Heart left ventricle (tissue), 16 donors: Measurements from ENCODE around the gene OPN1SW. TPM values are rescaled to one million over a fixed set of nuclear protein-coding genes. Genes with fewer than 3 reads are reported as not detected.
A peak's percentile ranks its signal among the peaks of the same experiment; 100 is the strongest.

ENCODE experiments used
- ATAC-seq, 4 donors: fragments of 200-7000 bp; cut with Tn5 transposase; one replicate each; pipeline ENCODE4 v1.9.1; 2020 to 2022; ENCODE audit warnings: moderate library complexity in 4 of 4, mild to moderate bottlenecking in 3 of 4, moderate number of reproducible peaks in 1 of 4
- DNase-seq, 5 donors: peaks; one replicate each; pipeline ENCODE4 v3.0.0-alpha.2; 2020
- H3K27ac ChIP-seq, 12 donors: fragments of 200-600 bp; sonication (generic) in 4 of 12; one replicate each; pipeline versions ENCODE4 v1.5.0 to v1.8.0; 2016 to 2022; ENCODE audit warnings: mild to moderate bottlenecking in 2 of 12
- H3K27me3 ChIP-seq, 9 donors: fragments of 200-600 bp; sonication (generic) in 2 of 9; one replicate each; pipeline versions ENCODE4 v1.5.1 to v1.8.0; 2016 to 2022; ENCODE audit warnings: mild to moderate bottlenecking in 3 of 9
- H3K36me3 ChIP-seq, 9 donors: fragments of 200-600 bp; sonication (generic) in 2 of 9; one replicate each; pipeline versions ENCODE4 v1.5.0 to v1.8.0; 2018 to 2022; ENCODE audit warnings: mild to moderate bottlenecking in 2 of 9
- H3K4me1 ChIP-seq, 12 donors: fragments of 200-600 bp; sonication (generic) in 4 of 12; one replicate each; pipeline versions ENCODE4 v1.5.0 to v1.8.0; 2016 to 2022; ENCODE audit warnings: mild to moderate bottlenecking in 3 of 12
- H3K4me3 ChIP-seq, 12 donors: fragments of 200-600 bp; sonication (generic) in 4 of 12; one replicate each; pipeline versions ENCODE4 v1.5.0 to v1.8.0; 2017 to 2022; ENCODE audit warnings: mild to moderate bottlenecking in 9 of 12, moderate library complexity in 4 of 12
- H3K9me3 ChIP-seq, 12 donors: fragments of 200-600 bp; sonication (generic) in 4 of 12; one replicate each; pipeline versions ENCODE4 v1.5.0 to v1.8.0; 2016 to 2022; ENCODE audit warnings: mild to moderate bottlenecking in 1 of 12
- CTCF ChIP-seq, 12 donors: fragments of 200-600 bp; sonication (generic) in 4 of 12; IDR thresholded peaks; one replicate each; pipeline versions ENCODE4 v1.5.0 to v1.8.0; 2018 to 2022; ENCODE audit warnings: antibody characterized with exemption in 12 of 12, mild to moderate bottlenecking in 5 of 12
- POLR2A ChIP-seq, 2 donors: fragments of 450-650 bp; IDR thresholded peaks; one replicate each; pipeline ENCODE4 v1.6.1; 2017; ENCODE audit warnings: antibody characterized with exemption in 2 of 2, mild to moderate bottlenecking in 2 of 2, moderate library complexity in 2 of 2
- WGBS, 4 donors: extraction: QIAGEN DNeasy Blood & Tissue Kit in 2 of 4; methylation state at CpG; one replicate each; pipeline versions ENCODE4 v1.1.5 to v1.1.7; 2013 to 2018; 5-methylcytosine and 5-hydroxymethylcytosine counted together
- intact Hi-C, 10 donors: fragments of 100-400 bp; cut with DNase I; formaldehyde crosslinking; loops; one replicate each; pipeline versions ENCODE4 v1.11.1 to v1.14.2; 2022
- polyA plus RNA-seq, 2 donors: library from polyadenylated mRNA; stranded (reverse); fragments of 200-250 nt; gene quantifications; one replicate each; pipeline ENCODE4 v1.2.3, GENCODE V29; 2013
- total RNA-seq, 9 donors: library from RNA; depleted of rRNA in 2 of 9; stranded (reverse); fragments of >200 nt in 2 of 9; fragmentation: NEBNext Ultra II Directional in 3 of 9; extraction: Animal tissue kit (Norgen Biotek cat#: 25700) in 3 of 9; gene quantifications; one replicate each; pipeline versions ENCODE4 v1.1.0 to v1.2.4, GENCODE V29; 2016 to 2023
- donor health status: ischemic (EF 13 %, LVEDD 7.1; RV severe dilation, severe dysfunction).
- donor health status: healthy with polysubstance abuse.
- donor health status: DM: no; HTN: yes; CAD: no.
- donor health status: DM: no; HTN: no; CAD: no.
- donor health status: ischemic (EF 25% LVEDD 6.9; RV normal size, moderate dysfunction).
- donor health status: ischemic (EF 25% LVEDD 5.7; RV mildly dilated, moderate dysfunction).
- donor health status: healthy.
- donor health status: DM: yes; HTN: yes; CAD: no.
- donor health status: ischemic (EF 35%, LVEDD 5.7; RV mildly dilated, moderate dysfunction).
- donor health status: nonischemic (EF 11% LVEDD 7.7; RV severe dilation, severe dysfunction).
- donor health status: DM: yes; HTN: yes; CAD: no.
- donor health status: PGD.
- donor health status: ischemic (EF 29% LVEDD 5.4; RV normal size, mild dysfunction).
- donor health status: nonischemic (EF 23%, LVEDD 6.1; RV moderate dilation, normal function).

The OPN1SW gene
- total and polyA plus RNA-seq, 11 donors = not detected

GRCh38 chr7:128737867-128738385, 37.7 kb downstream of the OPN1SW start:
- Histone ChIP-seq H3K36me3 (no peaks in the 10 kb centered on the region), H3K4me3 (peak overlapping the region in 2 of 12 donors; percentile 88 to 98), H3K4me1 (peaks cover 7 to 55% (median 34%) of the 10 kb centered on the region in 12 donors), H3K27ac (peak overlapping the region in 9 of 12 donors; percentile 83 to 98 (median 94)), H3K9me3 (no peaks in the 10 kb centered on the region), H3K27me3 (no peaks in the 10 kb centered on the region)
- no peak for DNase-seq
- intact Hi-C loops = loop anchor here in 5 of 10 donors (2.0 to 5.0 kb wide), 5 partner anchors 54 to 144 kb away; partner anchors contain the start of genes FLNC (in 3 of the 5), ATP6V1F (in 2 of the 5) and CCDC136 (in 2 of the 5)
- TF ChIP-seq CTCF (IDR thresholded peaks at IDR 0.05) = no peak
- TF ChIP-seq POLR2A (IDR thresholded peaks at IDR 0.05) = no peak
- WGBS, 4 donors = 15 to 30% (median 21%) methylated on average over 1 of the region's 1 CpG
- ATAC-seq = no peak

GRCh38 chr7:128737441-128737840, 38.2 kb downstream of the OPN1SW start:
- H3K27ac ChIP-seq = peak overlapping the region in 1 of 12 donors; percentile 93

GRCh38 chr7:128735436-128735835, 40.2 kb downstream of the OPN1SW start:
- Histone ChIP-seq H3K27ac (peak overlapping the region in 1 of 12 donors; percentile 32), H3K9me3 (no peaks in the 10 kb centered on the region), H3K36me3 (no peaks in the 10 kb centered on the region), H3K27me3 (no peaks in the 10 kb centered on the region), H3K4me1 (peaks cover 0 to 30% (median 9%) of the 10 kb centered on the region in 12 donors), H3K4me3 (no peak overlapping the region)
- 87 to 91% (median 90%) methylated on average over 5 of the region's 5 CpGs for WGBS, 4 donors
- no peak for DNase-seq
- intact Hi-C loops = loop anchor here in 4 of 10 donors (5.0 kb wide), 4 partner anchors 57 to 147 kb away; partner anchors contain the start of genes ATP6V1F (in 2 of the 4), CCDC136 (in 2 of the 4) and FLNC (in 2 of the 4)
- no peak for ATAC-seq
- TF ChIP-seq POLR2A (IDR thresholded peaks at IDR 0.05) (no peak), CTCF (IDR thresholded peaks at IDR 0.05) (no peak)

More at GRCh38 chr7:128737441-128737840, 38.2 kb downstream of the OPN1SW start:
- Histone ChIP-seq H3K36me3 (no peaks in the 10 kb centered on the region), H3K4me1 (peaks cover 7 to 50% (median 29%) of the 10 kb centered on the region in 12 donors), H3K9me3 (no peaks in the 10 kb centered on the region), H3K4me3 (no peak overlapping the region), H3K27me3 (no peaks in the 10 kb centered on the region)
- DNase-seq (no peak), ATAC-seq (no peak)
- WGBS, 4 donors = 94 to 99% (median 97%) methylated on average over 4 of the region's 4 CpGs
- intact Hi-C loops = loop anchor here in 4 of 10 donors (5.0 kb wide), 4 partner anchors 55 to 145 kb away; partner anchors contain the start of genes ATP6V1F (in 2 of the 4), CCDC136 (in 2 of the 4) and FLNC (in 2 of the 4)
- TF ChIP-seq POLR2A (IDR thresholded peaks at IDR 0.05) (no peak), CTCF (IDR thresholded peaks at IDR 0.05) (no peak)

GRCh38 chr7:128734890-128735289, 40.7 kb downstream of the OPN1SW start:
- DNase-seq (no peak), ATAC-seq (no peak)
- no peak for TF ChIP-seq POLR2A (IDR thresholded peaks at IDR 0.05)
- no peak for TF ChIP-seq CTCF (IDR thresholded peaks at IDR 0.05)
- Histone ChIP-seq H3K27me3 (no peaks in the 10 kb centered on the region), H3K4me1 (peaks cover 0 to 25% (median 6%) of the 10 kb centered on the region in 12 donors), H3K4me3 (no peak overlapping the region), H3K36me3 (no peaks in the 10 kb centered on the region), H3K9me3 (no peaks in the 10 kb centered on the region), H3K27ac (peak overlapping the region in 1 of 12 donors; percentile 32)
- intact Hi-C loops = loop anchor here in 5 of 10 donors (5.0 kb wide), 5 partner anchors 57 to 147 kb away; partner anchors contain the start of genes ATP6V1F (in 2 of the 5), CCDC136 (in 2 of the 5) and FLNC (in 2 of the 5)
- 94 to 100% (median 96%) methylated on average over 1 of the region's 1 CpG for WGBS, 4 donors
